LNCaP clone FGC (cell line): Measurements from ENCODE around the gene RSPH1.

Source experiments
- DNase-seq: peaks from one replicate; pipeline ENCODE4 v3.0.0-alpha.2; 2011; ENCODE audit warnings: low read depth
- H3K4me3 ChIP-seq: 2 replicates; pipeline ENCODE4 v1.5.1; 2011; ENCODE audit warnings: mild to moderate bottlenecking, low read depth, low read length, control low read depth
- TF ChIP-seq, protein P1 (sequence below): IDR thresholded peaks from 2 replicates; pipeline ENCODE4 v1.5.1; 2012; ENCODE audit warnings: mild to moderate bottlenecking; ENCODE audit not compliant: control insufficient read depth, insufficient read depth; ENCODE audit errors: extremely low read depth

Gene RSPH1

GRCh38 chr21:42440187-42440792, 55.7 kb downstream of the RSPH1 start:
- no peak overlapping the region for H3K4me3 ChIP-seq
- DNase-seq, result no peak
- TF ChIP-seq, protein P1, sequence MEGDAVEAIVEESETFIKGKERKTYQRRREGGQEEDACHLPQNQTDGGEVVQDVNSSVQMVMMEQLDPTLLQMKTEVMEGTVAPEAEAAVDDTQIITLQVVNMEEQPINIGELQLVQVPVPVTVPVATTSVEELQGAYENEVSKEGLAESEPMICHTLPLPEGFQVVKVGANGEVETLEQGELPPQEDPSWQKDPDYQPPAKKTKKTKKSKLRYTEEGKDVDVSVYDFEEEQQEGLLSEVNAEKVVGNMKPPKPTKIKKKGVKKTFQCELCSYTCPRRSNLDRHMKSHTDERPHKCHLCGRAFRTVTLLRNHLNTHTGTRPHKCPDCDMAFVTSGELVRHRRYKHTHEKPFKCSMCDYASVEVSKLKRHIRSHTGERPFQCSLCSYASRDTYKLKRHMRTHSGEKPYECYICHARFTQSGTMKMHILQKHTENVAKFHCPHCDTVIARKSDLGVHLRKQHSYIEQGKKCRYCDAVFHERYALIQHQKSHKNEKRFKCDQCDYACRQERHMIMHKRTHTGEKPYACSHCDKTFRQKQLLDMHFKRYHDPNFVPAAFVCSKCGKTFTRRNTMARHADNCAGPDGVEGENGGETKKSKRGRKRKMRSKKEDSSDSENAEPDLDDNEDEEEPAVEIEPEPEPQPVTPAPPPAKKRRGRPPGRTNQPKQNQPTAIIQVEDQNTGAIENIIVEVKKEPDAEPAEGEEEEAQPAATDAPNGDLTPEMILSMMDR, result no peak

DNA sequence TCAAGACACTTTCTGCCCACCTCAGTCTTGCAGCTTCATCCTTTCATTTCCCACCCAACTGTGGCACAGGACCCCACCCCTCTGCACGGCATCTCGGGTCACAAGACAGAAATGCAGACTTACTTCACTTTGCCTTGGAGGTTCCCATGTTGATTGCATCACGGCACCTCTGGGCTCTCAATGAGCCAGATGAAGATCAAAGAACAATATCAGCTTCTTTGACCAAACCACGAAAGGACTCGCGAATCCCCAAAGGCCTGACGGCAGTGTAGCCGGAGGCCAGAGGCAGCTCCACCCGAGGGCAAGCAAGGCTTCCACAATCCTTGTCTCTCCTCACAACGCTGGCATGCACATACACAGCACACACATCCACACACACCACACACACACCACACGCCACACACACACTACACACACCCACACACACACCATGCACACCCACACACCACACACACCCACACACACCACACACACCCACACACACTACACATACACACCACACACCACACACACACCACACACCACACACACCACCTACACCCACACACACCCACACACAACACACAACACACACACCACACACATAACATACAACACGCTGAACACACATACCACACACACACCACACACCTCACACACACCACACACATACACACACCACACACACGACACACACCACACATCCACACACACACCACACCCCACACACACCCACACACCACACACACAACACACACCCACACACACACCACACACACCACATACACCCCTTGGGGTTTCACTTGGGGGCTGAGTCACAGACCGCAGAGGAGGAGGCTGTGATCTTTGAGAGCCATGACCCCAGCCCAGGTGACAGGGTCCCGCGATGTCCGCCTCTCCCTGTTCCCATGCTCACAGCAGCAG, 56.5 kb downstream of the RSPH1 start:
- H3K4me3 ChIP-seq, result no peak overlapping the region
- no peak for DNase-seq
- TF ChIP-seq, protein P1, result no peak

DNA sequence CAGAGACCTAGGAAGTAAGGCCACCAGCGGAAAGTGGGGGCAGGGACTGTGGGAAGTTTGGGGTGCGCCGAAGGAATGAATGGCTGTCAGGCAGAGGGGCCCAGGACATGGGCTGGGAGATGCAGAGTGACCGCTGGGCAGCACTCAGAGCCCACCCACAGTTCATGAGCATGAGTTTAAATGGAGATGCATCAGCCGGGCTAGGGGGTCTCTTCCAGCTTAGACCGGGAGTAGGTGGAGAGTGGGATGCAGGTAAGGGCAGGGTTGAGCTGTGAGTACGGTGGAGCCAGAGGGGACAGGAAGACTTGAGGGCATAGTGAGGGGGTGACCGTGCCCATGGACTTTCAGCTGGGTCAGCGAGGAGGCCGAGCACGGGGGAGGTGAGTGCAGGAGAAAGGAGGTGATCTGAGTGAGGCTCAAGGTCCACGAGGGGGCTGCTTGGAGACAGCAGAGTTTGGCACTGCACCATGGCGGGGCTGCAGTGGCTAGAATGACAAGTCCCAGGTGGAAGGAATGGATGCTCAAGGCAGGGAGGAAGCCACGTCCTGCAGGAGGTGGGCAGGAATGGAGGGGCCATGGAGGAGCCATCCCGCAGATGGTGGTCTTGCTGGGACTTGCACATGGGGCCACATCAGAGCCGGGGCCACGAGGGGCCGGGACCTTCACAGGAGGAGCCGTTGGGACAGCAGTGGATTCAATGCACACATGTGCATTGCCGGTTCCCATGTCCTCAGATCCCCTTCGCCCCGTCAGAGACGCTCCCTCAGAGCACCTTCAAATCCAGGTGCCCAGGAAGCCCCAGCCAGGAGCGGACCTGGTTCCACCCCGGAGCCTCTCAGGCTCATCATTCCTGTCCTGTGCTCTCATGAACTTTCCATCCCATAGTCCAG, 57.5 kb downstream of the RSPH1 start:
- no peak overlapping the region for H3K4me3 ChIP-seq
- TF ChIP-seq, protein P1, result no peak
- DNase-seq, result no peak

- H3K4me3 ChIP-seq, result no peak overlapping the region
- no peak for DNase-seq
- TF ChIP-seq, protein P1, result no peak
Measured at GRCh38 chr21:42437786-42438185, 58.2 kb downstream of the RSPH1 start.

DNA sequence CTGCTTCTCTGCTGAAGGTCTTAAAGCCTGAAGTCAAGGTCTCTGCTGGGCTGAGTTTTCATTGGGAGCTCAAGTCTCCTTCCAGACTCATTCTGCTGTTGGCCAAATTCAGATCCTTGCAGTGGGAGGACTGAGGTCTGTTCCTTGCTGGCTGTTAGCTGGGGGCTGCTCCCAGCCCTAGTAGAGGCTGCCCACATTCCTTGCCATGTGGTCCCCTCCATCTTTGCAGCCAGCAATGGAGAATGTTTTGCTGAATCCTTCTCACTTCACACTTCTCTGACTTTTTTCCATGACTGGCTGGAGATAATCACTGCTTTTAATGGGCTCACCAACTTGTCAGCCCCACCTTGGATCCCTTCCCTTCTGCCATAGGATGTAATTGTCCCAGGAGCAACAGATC, 59.1 kb downstream of the RSPH1 start:
- DNase-seq, result no peak
- H3K4me3 ChIP-seq, result no peak overlapping the region
- TF ChIP-seq, protein P1, result no peak

DNA sequence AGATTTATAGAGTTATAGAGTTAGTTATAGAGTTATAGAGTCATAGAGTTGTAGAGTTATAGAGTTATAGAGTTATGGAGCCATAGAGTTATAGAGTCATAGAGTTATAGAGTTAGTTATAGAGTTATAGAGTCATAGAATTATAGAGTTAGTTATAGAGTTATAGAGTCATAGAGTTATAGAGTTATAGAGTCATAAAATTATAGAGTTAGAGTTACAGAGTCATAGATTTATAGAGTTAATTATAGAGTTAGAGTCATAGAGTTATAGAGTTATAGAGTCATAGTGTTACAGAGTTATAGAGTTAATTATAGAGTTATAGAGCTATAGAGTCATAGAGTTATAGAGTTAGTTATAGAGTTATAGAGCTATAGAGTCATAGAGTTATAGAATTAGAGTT, 60.2 kb downstream of the RSPH1 start:
- TF ChIP-seq, protein P1, result no peak

More for the DNA sequence above, 60.2 kb downstream of the RSPH1 start:
- DNase-seq, result no peak
- no peak overlapping the region for H3K4me3 ChIP-seq
